IPS-18c (cell line): Measurements from ENCODE around the gene RNF225.
A peak's percentile ranks its signal among the peaks of the same experiment; 100 is the strongest.
"Not testable (repeated sequence)": the region's sequence is repeated elsewhere in the genome, so short reads cannot be mapped to it uniquely, and the experiment has no call there.

Experiments used
- H3K4me3 ChIP-seq: 2 replicates; pipeline ENCODE4 v1.7.0; 2013; ENCODE audit warnings: low read depth, mild to moderate bottlenecking, low read length, moderate library complexity; ENCODE audit not compliant: insufficient read depth
- H3K9me3 ChIP-seq: one replicate; pipeline ENCODE4 v1.6.1; 2013; ENCODE audit warnings: mild to moderate bottlenecking, low read length, moderate library complexity; ENCODE audit not compliant: control insufficient read depth, insufficient read depth

RNF225 gene

DNA sequence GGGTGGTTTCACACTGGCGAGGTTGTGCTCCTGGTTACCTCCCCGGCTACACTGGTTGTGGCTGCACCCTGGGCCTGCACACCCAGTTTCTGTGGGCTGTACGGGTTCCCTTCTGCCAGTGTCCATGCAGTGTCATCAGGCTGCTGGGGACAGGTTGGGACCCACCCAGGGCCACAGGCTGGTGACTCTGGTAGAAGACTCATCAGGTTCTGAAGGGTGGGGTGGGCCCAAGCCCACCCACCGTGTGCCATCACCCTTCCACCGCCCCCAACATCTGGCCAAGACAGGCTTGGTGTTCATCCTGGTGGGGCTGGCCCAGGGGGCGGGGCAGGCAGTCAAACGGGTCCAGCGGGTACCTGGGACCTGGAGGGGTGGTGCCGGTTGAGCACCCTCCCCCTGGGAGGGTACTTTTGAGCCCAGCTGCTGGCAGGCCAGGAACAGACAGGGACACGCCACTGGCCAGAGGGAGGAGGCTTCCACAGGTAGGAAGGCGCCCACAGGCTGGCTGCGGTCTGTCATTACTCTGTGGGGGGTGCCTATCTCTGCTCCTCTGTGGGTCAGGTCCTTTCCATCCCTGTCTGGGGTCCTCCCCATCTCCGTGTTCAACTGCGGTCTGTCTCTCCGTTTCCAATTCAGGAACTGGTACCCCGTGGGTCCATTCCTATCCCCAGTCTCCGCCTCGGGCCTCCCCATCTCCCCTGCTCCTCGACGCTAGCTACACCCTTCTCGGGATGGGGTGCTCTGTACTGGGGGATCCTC lies at the start of gene RNF225:
RNF225 (plus strand) TSS at position 437 of the 759 bp plus-strand sequence. CDS start 434 bp downstream, outside the sequence.
- peak within 1 kb of the TSS; percentile 49 for H3K4me3 ChIP-seq
- no peaks in the 10 kb centered on the region for H3K9me3 ChIP-seq

GRCh38 chr19:58346961-58347929 lies 48.2 kb upstream of the RNF225 start:
- Histone ChIP-seq H3K4me3 (peak overlapping the region; percentile 92), H3K9me3 (no peaks in the 10 kb centered on the region)

DNA sequence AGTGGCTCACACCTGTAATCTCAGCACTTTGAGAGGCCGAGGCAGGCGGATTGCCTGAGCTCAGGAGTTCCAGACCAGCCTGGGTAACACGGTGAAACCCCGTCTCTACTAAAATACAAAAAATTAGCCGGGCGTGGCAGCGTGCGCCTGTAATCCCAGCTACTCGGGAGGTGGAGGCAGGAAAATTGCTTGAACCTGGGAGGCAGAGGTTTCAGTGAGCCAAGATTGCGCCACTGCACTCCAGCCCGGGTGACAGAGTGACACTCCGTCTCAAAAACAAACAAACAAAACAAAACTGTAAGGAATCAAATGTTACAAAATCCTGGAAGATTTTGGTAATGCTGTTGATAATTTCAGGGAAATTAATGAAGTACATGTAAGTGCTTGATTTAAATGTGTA lies 47.4 kb upstream of the RNF225 start:
- not testable (repeated sequence) for H3K9me3 ChIP-seq
- H3K4me3 ChIP-seq: peak overlapping the region; percentile 92

DNA sequence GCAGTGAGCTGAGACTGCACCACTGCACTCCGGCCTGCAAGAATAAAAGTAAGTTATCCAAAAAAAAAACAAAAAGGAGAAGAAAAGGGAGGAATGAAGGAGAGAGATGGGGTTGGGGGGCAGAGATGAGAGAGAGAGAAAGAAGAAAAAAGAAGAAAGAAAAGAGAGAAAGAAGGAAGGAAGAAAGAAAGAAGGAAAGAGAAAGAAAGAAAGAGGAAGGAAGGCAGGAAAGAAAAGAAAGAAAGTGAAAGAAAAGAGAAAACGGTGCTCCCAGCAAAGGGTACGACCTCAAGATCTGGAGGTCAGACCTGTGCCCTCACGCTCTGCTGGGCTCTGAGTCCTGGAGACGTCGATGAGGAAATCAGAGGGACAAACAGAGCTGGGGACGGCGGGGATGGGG lies 45.9 kb upstream of the RNF225 start:
- no peak overlapping the region for H3K4me3 ChIP-seq
- no peaks in the 10 kb centered on the region for H3K9me3 ChIP-seq

- H3K9me3 ChIP-seq: no peaks in the 10 kb centered on the region
- H3K4me3 ChIP-seq: no peak overlapping the region
Observed at GRCh38 chr19:58350001-58350861, 45.2 kb upstream of the RNF225 start.

GRCh38 chr19:58350871-58351557 lies 44.4 kb upstream of the RNF225 start:
- H3K4me3 ChIP-seq: no peak overlapping the region
- no peaks in the 10 kb centered on the region for H3K9me3 ChIP-seq

DNA sequence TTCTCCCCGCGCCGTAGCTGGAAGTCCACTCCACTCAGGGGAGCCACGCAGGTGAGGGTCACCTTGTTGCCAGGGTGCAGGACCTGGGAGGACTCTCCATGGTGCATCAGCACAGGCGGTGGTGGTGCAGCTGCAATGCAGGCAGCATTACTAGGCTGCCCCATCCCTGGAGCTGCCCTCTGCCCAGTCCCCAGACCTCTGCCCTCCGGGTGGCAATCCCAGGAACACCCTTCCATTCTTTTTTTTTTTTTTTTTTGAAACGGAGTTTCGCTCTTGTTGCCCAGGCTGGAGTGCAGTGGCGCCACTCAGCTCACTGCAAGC lies 43.9 kb upstream of the RNF225 start:
- H3K4me3 ChIP-seq: no peak overlapping the region
- no peaks in the 10 kb centered on the region for H3K9me3 ChIP-seq

- Histone ChIP-seq H3K4me3 (no peak overlapping the region), H3K9me3 (no peaks in the 10 kb centered on the region)
Observed at GRCh38 chr19:58351990-58352755, 43.3 kb upstream of the RNF225 start.

- Histone ChIP-seq H3K9me3 (no peaks in the 10 kb centered on the region), H3K4me3 (no peak within 1 kb of the TSS)
Observed at GRCh38 chr19:58352760-58353671, 42.4 kb upstream of the RNF225 start, which contains the start of gene A1BG. Gene A1BG (minus strand): TSS chr19:58353492. CDS start chr19:58353437, 55 bp downstream.

GRCh38 chr19:58353717-58354477 lies 41.6 kb upstream of the RNF225 start:
- H3K4me3 ChIP-seq: no peak overlapping the region
- no peaks in the 10 kb centered on the region for H3K9me3 ChIP-seq

DNA sequence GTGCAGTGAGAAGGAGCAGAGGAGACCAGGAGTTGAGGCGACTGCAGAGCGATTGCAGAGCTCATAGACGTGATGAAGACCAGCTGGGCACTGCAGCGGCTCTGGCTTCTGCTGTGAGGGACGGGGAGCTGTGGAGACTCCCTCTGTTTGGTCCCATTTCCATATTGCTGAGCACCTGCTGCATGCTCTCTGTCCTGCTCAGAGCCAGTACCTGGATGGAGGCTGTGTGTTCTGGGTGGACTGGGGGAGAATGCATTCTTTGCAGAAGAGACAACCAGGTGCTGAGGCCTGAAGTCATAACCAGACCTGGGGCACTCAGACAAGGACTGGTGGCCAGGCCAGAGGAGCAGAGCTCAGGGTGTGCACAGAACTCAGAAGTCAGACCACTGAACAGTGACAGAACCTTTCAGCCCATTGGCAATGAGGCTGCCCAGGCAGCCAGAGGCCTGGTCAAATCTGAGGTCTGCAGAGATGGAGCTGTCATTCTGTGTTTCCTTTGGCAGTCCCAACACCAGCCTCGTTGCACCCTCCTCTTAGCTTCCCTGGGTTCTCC lies 40.9 kb upstream of the RNF225 start:
- no peak overlapping the region for H3K4me3 ChIP-seq
- no peaks in the 10 kb centered on the region for H3K9me3 ChIP-seq

DNA sequence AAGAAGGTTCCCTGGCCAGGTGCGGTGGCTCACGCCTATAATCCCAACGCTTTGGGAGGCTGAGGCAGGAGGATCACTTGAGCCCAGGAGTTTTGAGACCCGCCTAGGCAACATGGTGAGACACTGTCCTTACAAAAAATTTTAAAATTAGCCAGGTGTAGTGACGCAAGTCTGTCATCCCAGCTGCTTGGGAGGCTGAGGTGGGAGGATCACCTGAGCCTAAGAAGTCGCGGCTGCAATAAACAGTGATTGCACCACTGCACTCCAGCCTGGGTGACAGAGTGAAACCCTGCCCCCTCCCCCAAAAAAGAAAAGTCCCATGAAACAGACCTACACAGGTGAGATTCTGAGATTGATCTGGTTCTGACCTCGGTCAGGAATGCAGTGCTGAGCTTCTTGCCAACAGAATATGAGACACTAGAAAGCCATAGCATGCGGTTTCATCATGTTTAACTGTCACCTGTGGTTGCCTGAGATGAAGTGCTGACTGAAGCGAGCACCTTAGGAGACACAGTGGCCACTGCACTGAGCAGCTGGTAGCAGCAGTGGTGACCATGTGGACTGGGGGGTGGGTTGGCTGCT lies 40.1 kb upstream of the RNF225 start:
- Histone ChIP-seq H3K4me3 (no peak overlapping the region), H3K9me3 (no peaks in the 10 kb centered on the region)

DNA sequence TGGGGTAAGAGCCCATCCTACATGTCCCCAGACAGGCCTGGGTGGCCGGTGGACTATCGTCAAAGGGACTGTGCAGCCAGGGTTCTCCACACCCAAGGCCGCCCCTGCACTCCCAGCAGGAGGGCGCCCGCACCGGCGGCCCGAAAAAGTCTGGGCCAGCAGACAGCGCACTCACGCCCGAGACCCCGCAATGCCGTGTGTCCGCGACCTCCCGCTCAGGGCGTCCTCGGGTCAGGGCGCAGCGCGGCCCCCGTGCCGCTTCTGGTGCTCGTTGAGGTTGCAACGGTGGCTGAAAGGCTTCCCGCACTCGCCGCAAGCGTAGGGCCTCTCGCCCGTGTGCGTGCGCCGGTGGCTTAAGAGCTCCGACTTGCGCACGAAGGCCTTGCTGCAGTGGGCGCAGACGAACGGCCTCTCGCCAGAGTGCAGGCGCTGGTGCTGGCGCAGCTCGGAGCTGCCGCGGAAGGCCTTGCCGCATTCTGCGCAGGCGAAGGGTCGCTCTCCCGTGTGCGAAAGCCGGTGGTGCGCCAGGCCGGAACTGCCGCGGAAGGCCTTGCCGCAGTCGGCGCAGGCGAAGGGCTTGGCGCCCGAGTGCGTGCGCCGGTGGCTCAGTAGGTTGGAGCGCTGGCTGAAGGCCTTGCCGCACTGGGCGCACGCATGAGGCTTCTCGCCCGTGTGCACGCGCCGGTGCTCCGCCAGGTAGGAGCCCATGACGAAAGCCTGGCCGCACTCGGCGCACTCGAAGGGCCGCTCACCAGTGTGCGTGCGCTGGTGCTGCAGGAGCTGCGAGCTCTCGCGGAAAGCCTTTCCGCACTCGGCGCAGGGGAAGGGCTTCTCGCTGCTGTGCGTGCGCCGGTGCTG lies 39.3 kb upstream of the RNF225 start:
- H3K4me3 ChIP-seq: no peak overlapping the region
- no peaks in the 10 kb centered on the region for H3K9me3 ChIP-seq
